ENCODE data around the gene RIOK2.

Gene RIOK2

GRCh38 chr5:97124335-97124734, 58.7 kb downstream of the RIOK2 start:
- H3K4me1 ChIP-seq = no peaks in the 10 kb centered on the region
- H3K36me3 ChIP-seq (ENCODE audit: control insufficient read depth, insufficient read depth, low read length) = no peaks in the 10 kb centered on the region
- H3K27me3 ChIP-seq (ENCODE audit: control insufficient read depth, insufficient read depth, low read length) = no peaks in the 10 kb centered on the region
- no peak overlapping the region for H3K4me3 ChIP-seq (ENCODE audit: low read depth, low read length)
- H3K27ac ChIP-seq = no peak overlapping the region
- TF ChIP-seq CTCF (IDR thresholded peaks at IDR 0.05) = no peak
- H3K79me2 ChIP-seq = no peaks in the 10 kb centered on the region
- H3K4me2 ChIP-seq (ENCODE audit: low read length) = no peak overlapping the region
- no peak overlapping the region for H3K9ac ChIP-seq
- H2AFZ ChIP-seq = no peak overlapping the region
- no peaks in the 10 kb centered on the region for H3K9me3 ChIP-seq (ENCODE audit: control insufficient read depth, low read length)

- Histone ChIP-seq H3K79me2 (no peaks in the 10 kb centered on the region), H3K4me1 (no peaks in the 10 kb centered on the region), H3K27ac (no peak overlapping the region), H3K9me3 (ENCODE audit: control insufficient read depth, low read length) (no peaks in the 10 kb centered on the region), H3K4me2 (ENCODE audit: low read length) (no peak overlapping the region), H3K36me3 (ENCODE audit: control insufficient read depth, insufficient read depth, low read length) (no peaks in the 10 kb centered on the region), H2AFZ (no peak overlapping the region), H3K9ac (no peak overlapping the region), H3K4me3 (ENCODE audit: low read depth, low read length) (no peak overlapping the region), H3K27me3 (ENCODE audit: control insufficient read depth, insufficient read depth, low read length) (no peaks in the 10 kb centered on the region)
- TF ChIP-seq CTCF (IDR thresholded peaks at IDR 0.05) = no peak
Measured at GRCh38 chr5:97121848-97122247, 61.2 kb downstream of the RIOK2 start.

- H3K27me3 ChIP-seq (ENCODE audit: control insufficient read depth, insufficient read depth, low read length) = no peaks in the 10 kb centered on the region
- no peak overlapping the region for H2AFZ ChIP-seq
- H3K4me1 ChIP-seq = no peaks in the 10 kb centered on the region
- no peaks in the 10 kb centered on the region for H3K79me2 ChIP-seq
- no peaks in the 10 kb centered on the region for H3K36me3 ChIP-seq (ENCODE audit: control insufficient read depth, insufficient read depth, low read length)
- TF ChIP-seq CTCF (IDR thresholded peaks at IDR 0.05) = no peak
- H3K4me2 ChIP-seq (ENCODE audit: low read length) = no peak overlapping the region
- no peak overlapping the region for H3K4me3 ChIP-seq (ENCODE audit: low read depth, low read length)
- H3K9me3 ChIP-seq (ENCODE audit: control insufficient read depth, low read length) = no peaks in the 10 kb centered on the region
- H3K9ac ChIP-seq = no peak overlapping the region
- H3K27ac ChIP-seq = no peak overlapping the region
Measured at GRCh38 chr5:97120195-97120594, 62.9 kb downstream of the RIOK2 start.

- Histone ChIP-seq H3K9ac (no peak overlapping the region), H3K4me1 (no peaks in the 10 kb centered on the region), H3K36me3 (ENCODE audit: control insufficient read depth, insufficient read depth, low read length) (no peaks in the 10 kb centered on the region), H2AFZ (no peak overlapping the region), H3K27me3 (ENCODE audit: control insufficient read depth, insufficient read depth, low read length) (no peaks in the 10 kb centered on the region), H3K27ac (no peak overlapping the region), H3K4me3 (ENCODE audit: low read depth, low read length) (no peak overlapping the region), H3K4me2 (ENCODE audit: low read length) (no peak overlapping the region), H3K79me2 (no peaks in the 10 kb centered on the region), H3K9me3 (ENCODE audit: control insufficient read depth, low read length) (no peaks in the 10 kb centered on the region)
- TF ChIP-seq CTCF (IDR thresholded peaks at IDR 0.05) = no peak
Measured at GRCh38 chr5:97119007-97119390, 64.0 kb downstream of the RIOK2 start.

- H3K79me2 ChIP-seq = no peaks in the 10 kb centered on the region
- no peaks in the 10 kb centered on the region for H3K9me3 ChIP-seq (ENCODE audit: control insufficient read depth, low read length)
- H3K4me3 ChIP-seq (ENCODE audit: low read depth, low read length) = no peak overlapping the region
- H3K27me3 ChIP-seq (ENCODE audit: control insufficient read depth, insufficient read depth, low read length) = no peaks in the 10 kb centered on the region
- H3K9ac ChIP-seq = no peak overlapping the region
- H3K4me1 ChIP-seq = no peaks in the 10 kb centered on the region
- no peaks in the 10 kb centered on the region for H3K36me3 ChIP-seq (ENCODE audit: control insufficient read depth, insufficient read depth, low read length)
- TF ChIP-seq CTCF (IDR thresholded peaks at IDR 0.05) = no peak
- H3K27ac ChIP-seq = no peak overlapping the region
- no peak overlapping the region for H3K4me2 ChIP-seq (ENCODE audit: low read length)
- H2AFZ ChIP-seq = no peak overlapping the region
Measured at GRCh38 chr5:97118261-97119006, 64.6 kb downstream of the RIOK2 start.

Data from parathyroid adenoma (tissue), 2 donors.